H1 (cell line): ENCODE measurements around the gene GRIK4. TPM values are rescaled to one million over a fixed set of nuclear protein-coding genes. Genes with fewer than 3 reads are reported as not detected.

Experiments used
- CTCF ChIA-PET: fragments of 300-600 bp; sonication (Branson Sonifier 250); formaldehyde crosslinking; loops from one replicate; lab custom pipeline; 2021; ENCODE audit not compliant: partially characterized antibody; lab: Charles Lee
- POLR2A ChIA-PET: fragments of 300-600 bp; sonication (Branson Sonifier 250); formaldehyde crosslinking; loops from one replicate; lab custom pipeline; 2021; ENCODE audit warnings: inconsistent platforms; ENCODE audit not compliant: partially characterized antibody; lab: Charles Lee
- DNase-seq, 2 experiments: peaks; one replicate each; pipeline versions ENCODE4 v3.0.0 to v3.0.0-alpha.2; 2010 to 2022; ENCODE audit warnings: low spot score in 2 of 2, low read depth in 1 of 2, mixed read lengths in 1 of 2
- FAIRE-seq: peaks from 2 replicates; lab custom pipeline; 2011; peaks lifted over from hg19 to GRCh38; lab: Jason Lieb, UNC
- H2AFZ ChIP-seq: 2 replicates; pipeline ENCODE4 v1.8.1; 2012; ENCODE audit warnings: low read length, inconsistent platforms
- H2AK5ac ChIP-seq: 2 replicates; pipeline ENCODE4 v1.6.1; 2013; ENCODE audit warnings: low read depth, low read length
- H2BK120ac ChIP-seq: replicated peaks from 2 replicates; pipeline ENCODE3; 2013; ENCODE audit warnings: low read depth, low read length, inconsistent platforms
- H2BK12ac ChIP-seq: 2 replicates; pipeline ENCODE4 v1.6.1; 2013; ENCODE audit warnings: low read depth, low read length
- H2BK15ac ChIP-seq: 2 replicates; pipeline ENCODE4 v1.6.1; 2013; ENCODE audit warnings: low read length
- H2BK20ac ChIP-seq: 2 replicates; pipeline ENCODE4 v1.6.1; 2013; ENCODE audit warnings: low read length
- H2BK5ac ChIP-seq: 2 replicates; pipeline ENCODE4 v1.6.1; 2013; ENCODE audit warnings: low read depth, low read length
- H3K14ac ChIP-seq: 2 replicates; pipeline ENCODE4 v1.6.1; 2013; ENCODE audit warnings: inconsistent platforms; ENCODE audit not compliant: insufficient read length
- H3K18ac ChIP-seq: 2 replicates; pipeline ENCODE4 v1.6.1; 2013; ENCODE audit warnings: low read length; ENCODE audit errors: extremely low read depth
- H3K23ac ChIP-seq: 2 replicates; pipeline ENCODE4 v1.6.1; 2013; ENCODE audit warnings: inconsistent platforms; ENCODE audit not compliant: insufficient read length
- H3K23me2 ChIP-seq: 2 replicates; pipeline ENCODE4 v1.6.1; 2013; ENCODE audit warnings: low read depth, low read length
- H3K27ac ChIP-seq: 2 replicates; pipeline ENCODE4 v1.6.1; 2011; ENCODE audit warnings: low read depth, low read length, inconsistent platforms
- H3K27me3 ChIP-seq, 4 experiments: replicated peaks in 1 of 4; 1 replicate in 1 of 4; 2 replicates in 3 of 4; pipeline versions ENCODE4 v1.6.1 to v1.8.1; 2011 to 2013; ENCODE audit warnings: low read length in 3 of 4, mild to moderate bottlenecking in 3 of 4, inconsistent platforms in 2 of 4, mixed read lengths in 2 of 4, moderate library complexity in 1 of 4; ENCODE audit not compliant: control insufficient read depth in 3 of 4, insufficient read depth in 3 of 4; ENCODE audit errors: extremely low read depth in 1 of 4
- H3K36me3 ChIP-seq, 4 experiments: 2 replicates each; pipeline versions ENCODE4 v1.6.1 to v1.8.1; 2011 to 2013; ENCODE audit warnings: mild to moderate bottlenecking in 4 of 4, low read length in 3 of 4, moderate library complexity in 2 of 4, control low read depth in 1 of 4, inconsistent platforms in 1 of 4; ENCODE audit not compliant: insufficient read depth in 4 of 4, control insufficient read depth in 2 of 4
- H3K4ac ChIP-seq: replicated peaks from 2 replicates; pipeline ENCODE3; 2013; ENCODE audit warnings: low read length, low read depth, mixed read lengths, inconsistent platforms; ENCODE audit not compliant: insufficient read length
- H3K4me1 ChIP-seq, 4 experiments: replicated peaks in 1 of 4; 1 replicate in 1 of 4; 2 replicates in 3 of 4; pipeline versions ENCODE4 v1.6.1 to v1.8.1; 2011 to 2013; ENCODE audit warnings: low read length in 3 of 4, inconsistent platforms in 2 of 4, mixed read lengths in 1 of 4; ENCODE audit not compliant: insufficient read depth in 4 of 4, control insufficient read depth in 3 of 4
- H3K4me2 ChIP-seq, 2 experiments: 2 replicates each; pipeline versions ENCODE4 v1.6.1 to v1.8.1; 2011 to 2013; ENCODE audit warnings: low read depth in 2 of 2, low read length in 2 of 2, control low read depth in 1 of 2, inconsistent platforms in 1 of 2, mild to moderate bottlenecking in 1 of 2; ENCODE audit not compliant: insufficient read depth in 1 of 2
- H3K4me3 ChIP-seq, 4 experiments: fragments of 200-600, 300-600 bp in 1 of 4; sonication (generic), shearing (Covaris generic), sonication (Bioruptor Twin) in 1 of 4; 2 replicates each; pipeline versions ENCODE4 v1.5.1 to v1.8.1; 2011 to 2016; ENCODE audit warnings: low read length in 4 of 4, low read depth in 3 of 4, control low read depth in 2 of 4, inconsistent platforms in 2 of 4, mild to moderate bottlenecking in 2 of 4, mixed read lengths in 1 of 4, moderate library complexity in 1 of 4; ENCODE audit not compliant: insufficient read depth in 2 of 4; ENCODE audit errors: extremely low read depth in 1 of 4
- H3K56ac ChIP-seq: replicated peaks from 2 replicates; pipeline ENCODE3; 2013; ENCODE audit warnings: low read depth, mild to moderate bottlenecking, mixed read lengths, low read length, inconsistent platforms; ENCODE audit not compliant: insufficient read length
- H3K79me1 ChIP-seq: 2 replicates; pipeline ENCODE4 v1.6.1; 2013; ENCODE audit warnings: low read depth, low read length, control low read depth
- H3K79me2 ChIP-seq, 2 experiments: 2 replicates each; pipeline versions ENCODE4 v1.6.1 to v1.8.1; 2012 to 2013; ENCODE audit warnings: low read length in 2 of 2, mild to moderate bottlenecking in 2 of 2, inconsistent platforms in 1 of 2; ENCODE audit not compliant: insufficient read depth in 2 of 2, control insufficient read depth in 1 of 2
- H3K9ac ChIP-seq, 4 experiments: replicated peaks in 1 of 4; 1 replicate in 1 of 4; 2 replicates in 3 of 4; pipeline versions ENCODE4 v1.6.1 to v1.8.1; 2011 to 2013; ENCODE audit warnings: low read depth in 3 of 4, low read length in 3 of 4, control low read depth in 2 of 4, mild to moderate bottlenecking in 2 of 4, moderate library complexity in 2 of 4, inconsistent platforms in 1 of 4; ENCODE audit errors: extremely low read depth in 1 of 4
- H3K9me3 ChIP-seq, 2 experiments: 2 replicates each; pipeline versions ENCODE4 v1.6.1 to v1.8.1; 2012 to 2013; ENCODE audit warnings: mild to moderate bottlenecking in 2 of 2, moderate library complexity in 2 of 2, control low read depth in 1 of 2, inconsistent platforms in 1 of 2, low read depth in 1 of 2, low read length in 1 of 2, mixed read lengths in 1 of 2; ENCODE audit not compliant: insufficient read depth in 2 of 2
- H4K20me1 ChIP-seq, 2 experiments: replicated peaks in 1 of 2; 2 replicates each; pipeline versions ENCODE3 to v1.8.1; 2011 to 2013; ENCODE audit warnings: inconsistent platforms in 2 of 2, low read length in 2 of 2, mild to moderate bottlenecking in 1 of 2; ENCODE audit not compliant: insufficient read depth in 2 of 2, control insufficient read depth in 1 of 2
- H4K5ac ChIP-seq: 2 replicates; pipeline ENCODE4 v1.6.1; 2013; ENCODE audit warnings: low read length, low read depth, mixed read lengths, inconsistent platforms; ENCODE audit not compliant: insufficient read length
- H4K8ac ChIP-seq: 2 replicates; pipeline ENCODE4 v1.8.0; 2013; ENCODE audit warnings: mild to moderate bottlenecking, moderate library complexity, low read length, inconsistent platforms; ENCODE audit not compliant: insufficient read depth; ENCODE audit errors: extremely low read depth
- H4K91ac ChIP-seq: replicated peaks from 2 replicates; pipeline ENCODE3; 2013; ENCODE audit warnings: low read length, mixed read lengths, inconsistent platforms; ENCODE audit not compliant: insufficient read length
- CBX5 ChIP-seq: fragments of 300-800, 300-1000 bp; sonication (generic); IDR thresholded peaks from 2 replicates; pipeline ENCODE4 v1.7.1; 2016; ENCODE audit warnings: antibody characterized with exemption, low read length, low read depth
- E2F6 ChIP-seq: IDR thresholded peaks from 2 replicates; pipeline ENCODE4 v1.6.1; 2012; ENCODE audit warnings: inconsistent platforms
- GABPA ChIP-seq: IDR thresholded peaks from 2 replicates; pipeline ENCODE4 v1.6.1; 2011; ENCODE audit warnings: mild to moderate bottlenecking, low read length, moderate library complexity, borderline replicate concordance; ENCODE audit not compliant: insufficient read depth
- SAP30 ChIP-seq: fragments of 300-600 bp; sonication (generic); IDR thresholded peaks from 2 replicates; pipeline ENCODE4 v1.7.1; 2012; ENCODE audit warnings: low read length, moderate library complexity, mild to moderate bottlenecking, inconsistent platforms; ENCODE audit not compliant: insufficient read depth, insufficient replicate concordance
- TAF7 ChIP-seq: optimal IDR thresholded peaks from 2 replicates; pipeline ENCODE3; 2011; ENCODE audit warnings: low read depth, mild to moderate bottlenecking, inconsistent platforms, low read length, moderate library complexity, borderline replicate concordance
- WGBS, 2 experiments: shearing (Covaris generic) in 1 of 2; methylation state at CpG; one replicate each; pipeline versions ENCODE4 v1.1.6 to v1.1.7; 2013 to 2015; ENCODE audit warnings: low lambda C conversion rate in 2 of 2, mixed read lengths in 2 of 2, inconsistent platforms in 1 of 2, low coverage in 1 of 2, missing lambda C conversion rate in 1 of 2; ENCODE audit not compliant: insufficient replicate concordance in 2 of 2, insufficient coverage in 1 of 2, insufficient read length in 1 of 2; ENCODE audit errors: extremely low coverage in 1 of 2, missing lambda C conversion rate in 1 of 2; 5-methylcytosine and 5-hydroxymethylcytosine counted together
- polyA plus RNA-seq, 7 experiments: library from polyadenylated mRNA; depleted of rRNA in 3 of 7; stranded (reverse) in 5 of 7; unstranded in 2 of 7; fragments of >200 nt in 5 of 7; fragments of 200-250 nt in 2 of 7; gene quantifications; 1 replicate in 5 of 7; 2 replicates in 1 of 7; 4 replicates in 1 of 7; pipeline versions ENCODE4 v1.2.1 to v1.2.3, GENCODE V29; 2011 to 2013; ENCODE audit warnings: missing spikeins in 2 of 7, mixed read lengths in 2 of 7
- total RNA-seq: library from RNA; stranded (reverse); fragmentation: NEBNext Ultra II Directional; extraction: Animal tissue kit (Norgen Biotek cat#: 25700); gene quantifications from 2 replicates; pipeline ENCODE4 v1.2.1, GENCODE V29; 2021

Gene GRIK4
- total and polyA plus RNA-seq, 2 of the 8 experiments (the other 6 are each of a cell fraction or from before 2014, with no cell fraction given) = 1.2 to 2.9 TPM

- H2BK20ac ChIP-seq = 0 out of 2 replicates have a peak overlapping the region, but pooled peaks have one; percentile 61
- H3K79me2 ChIP-seq = no peaks in the 10 kb centered on the region
- no peak overlapping the region for H3K9ac ChIP-seq
- H3K4ac ChIP-seq = no peak overlapping the region
- H2AFZ ChIP-seq = no peak overlapping the region
- H2AK5ac ChIP-seq = no peak overlapping the region
- no peak for DNase-seq
- H3K56ac ChIP-seq = no peak overlapping the region
- no peak overlapping the region for H4K8ac ChIP-seq
- H3K4me1 ChIP-seq = peaks cover 0 to 5% (median 0%) of the 10 kb centered on the region in 4 experiments; a peak in 2 of 7 replicates
- H4K5ac ChIP-seq = no peak overlapping the region
- ChIA-PET POLR2A (interaction anchor here (0.9 to 1.0 kb wide), 2 partner anchors 15 to 25 kb away, joined by 3 read pairs; no protein-coding TSS in a partner anchor), CTCF (interaction anchor here (0.6 to 12.8 kb wide), 52 partner anchors 8 to 663 kb away, joined by 3 to 218 read pairs (median 4); partner anchors contain the start of gene GRIK4)
- H4K20me1 ChIP-seq = no peaks in the 10 kb centered on the region
- H3K27ac ChIP-seq = no peak overlapping the region
- no peak overlapping the region for H3K4me3 ChIP-seq
- H3K79me1 ChIP-seq = no peaks in the 10 kb centered on the region
- no peak overlapping the region for H3K4me2 ChIP-seq
- H2BK120ac ChIP-seq = no peak overlapping the region
- no peak overlapping the region for H2BK5ac ChIP-seq
- H3K36me3 ChIP-seq = no peaks in the 10 kb centered on the region
- H2BK15ac ChIP-seq = no peak overlapping the region
- FAIRE-seq = no peak
- no peaks in the 10 kb centered on the region for H3K23me2 ChIP-seq
- no peaks in the 10 kb centered on the region for H3K9me3 ChIP-seq
- peaks cover 0 to 3% (median 0%) of the 10 kb centered on the region in 4 experiments; a peak in 1 of 7 replicates for H3K27me3 ChIP-seq
- H3K18ac ChIP-seq = no peak overlapping the region
- WGBS, 2 experiments = 88% methylated on average over 11 of the region's 11 CpGs; no CpG with 5 or more reads in 1 of the 2 experiments
- no peak overlapping the region for H4K91ac ChIP-seq
- peak overlapping the region; percentile 56; the same call in 1 of the 2 replicates for H2BK12ac ChIP-seq
- no peak overlapping the region for H3K14ac ChIP-seq
- H3K23ac ChIP-seq = no peak overlapping the region
- TF ChIP-seq GABPA (no peak), E2F6 (no peak), TAF7 (no peak), SAP30 (no peak), CBX5 (no peak)
Measured at GRCh38 chr11:120929090-120929489, 417.5 kb downstream of the GRIK4 start.
